Panc1 (cell line): ENCODE data around the gene CACNA1B.

Experiments
- POLR2AphosphoS5 ChIP-seq: IDR thresholded peaks from 2 replicates; pipeline ENCODE4 v1.6.1; 2012; ENCODE audit warnings: mild to moderate bottlenecking, low read depth, low read length, moderate library complexity
- TF ChIP-seq, protein P1 (sequence below): fragments of 450-650 bp; IDR thresholded peaks from 2 replicates; pipeline ENCODE4 v1.5.1; 2017; ENCODE audit warnings: mild to moderate bottlenecking

DNA sequence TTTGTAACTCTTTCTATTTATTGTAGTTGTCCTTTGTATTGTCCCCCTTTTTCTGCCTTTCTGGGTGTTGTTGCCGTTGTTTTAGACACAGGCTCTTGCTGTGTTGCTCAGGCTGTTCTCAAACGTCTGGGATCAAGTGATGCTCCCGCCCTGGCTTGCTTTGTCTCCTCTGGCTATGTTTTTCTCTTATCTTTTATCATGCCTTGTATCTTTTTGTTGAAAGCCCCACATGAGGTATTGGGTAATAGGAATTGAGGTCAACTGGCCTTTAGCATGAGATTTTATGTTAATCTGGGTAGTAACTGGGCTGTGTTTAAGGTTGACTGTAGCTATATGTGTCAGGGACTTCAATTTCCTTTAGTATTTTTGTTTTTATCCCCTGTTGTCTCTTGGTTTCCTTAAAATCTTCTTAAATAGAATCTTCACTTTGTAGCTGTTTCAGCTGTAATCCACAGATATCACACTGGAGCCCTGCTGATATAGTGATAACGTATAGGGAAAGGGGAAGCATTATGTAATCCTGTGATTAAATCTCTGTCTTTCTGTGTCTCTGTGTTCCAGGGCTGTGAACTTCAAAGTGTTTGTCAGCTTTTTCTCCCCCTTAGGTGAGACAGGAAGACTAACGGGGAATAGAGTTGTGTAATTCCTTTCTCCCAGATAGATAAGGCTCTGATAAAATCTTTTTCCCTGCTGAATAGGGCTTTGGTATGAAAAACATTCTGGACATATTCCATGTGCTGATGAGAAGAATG, 25.9 kb upstream of the CACNA1B start:
- TF ChIP-seq, protein P1, sequence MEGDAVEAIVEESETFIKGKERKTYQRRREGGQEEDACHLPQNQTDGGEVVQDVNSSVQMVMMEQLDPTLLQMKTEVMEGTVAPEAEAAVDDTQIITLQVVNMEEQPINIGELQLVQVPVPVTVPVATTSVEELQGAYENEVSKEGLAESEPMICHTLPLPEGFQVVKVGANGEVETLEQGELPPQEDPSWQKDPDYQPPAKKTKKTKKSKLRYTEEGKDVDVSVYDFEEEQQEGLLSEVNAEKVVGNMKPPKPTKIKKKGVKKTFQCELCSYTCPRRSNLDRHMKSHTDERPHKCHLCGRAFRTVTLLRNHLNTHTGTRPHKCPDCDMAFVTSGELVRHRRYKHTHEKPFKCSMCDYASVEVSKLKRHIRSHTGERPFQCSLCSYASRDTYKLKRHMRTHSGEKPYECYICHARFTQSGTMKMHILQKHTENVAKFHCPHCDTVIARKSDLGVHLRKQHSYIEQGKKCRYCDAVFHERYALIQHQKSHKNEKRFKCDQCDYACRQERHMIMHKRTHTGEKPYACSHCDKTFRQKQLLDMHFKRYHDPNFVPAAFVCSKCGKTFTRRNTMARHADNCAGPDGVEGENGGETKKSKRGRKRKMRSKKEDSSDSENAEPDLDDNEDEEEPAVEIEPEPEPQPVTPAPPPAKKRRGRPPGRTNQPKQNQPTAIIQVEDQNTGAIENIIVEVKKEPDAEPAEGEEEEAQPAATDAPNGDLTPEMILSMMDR, result no peak
- TF ChIP-seq POLR2AphosphoS5, result no peak
